Karpas-422 (cell line): ENCODE data around the gene PDE8B. TPM values are rescaled to one million over a fixed set of nuclear protein-coding genes. Genes with fewer than 3 reads are reported as not detected.

Experiments
- DNase-seq: peaks from one replicate; pipeline ENCODE4 v3.0.0-alpha.2; 2015
- H2AFZ ChIP-seq: fragments of 200-600 bp; sonication (generic); 2 replicates; pipeline ENCODE4 v1.6.1; 2014; ENCODE audit warnings: antibody characterized with exemption, low read length, mixed read lengths
- H3K27ac ChIP-seq: fragments of 200-600 bp; sonication (generic); 2 replicates; pipeline ENCODE4 v1.5.1; 2014; ENCODE audit warnings: mild to moderate bottlenecking, low read length, moderate library complexity
- H3K27me3 ChIP-seq: fragments of 200-600 bp; sonication (generic); 2 replicates; pipeline ENCODE4 v1.6.1; 2014; ENCODE audit warnings: low read length, mixed read lengths
- H3K36me3 ChIP-seq: fragments of 200-600 bp; sonication (generic); 2 replicates; pipeline ENCODE4 v1.6.1; 2014; ENCODE audit warnings: low read length, mixed read lengths; ENCODE audit not compliant: insufficient read depth
- H3K4me1 ChIP-seq: fragments of 200-600 bp; sonication (generic); 2 replicates; pipeline ENCODE4 v1.6.1; 2014; ENCODE audit warnings: mild to moderate bottlenecking, low read length, mixed read lengths
- H3K4me2 ChIP-seq: fragments of 200-600 bp; sonication (generic); 2 replicates; pipeline ENCODE4 v1.6.1; 2014; ENCODE audit warnings: low read length, low read depth, mild to moderate bottlenecking; ENCODE audit not compliant: poor library complexity, severe bottlenecking
- H3K4me3 ChIP-seq: fragments of 200-600 bp; sonication (generic); 2 replicates; pipeline ENCODE4 v1.5.1; 2014; ENCODE audit warnings: mild to moderate bottlenecking, antibody characterized with exemption, low read length, mixed read lengths
- H3K79me2 ChIP-seq: fragments of 200-600 bp; sonication (generic); 2 replicates; pipeline ENCODE4 v1.6.1; 2014; ENCODE audit warnings: mild to moderate bottlenecking, low read length, mixed read lengths
- H3K9ac ChIP-seq: fragments of 200-600 bp; sonication (generic); 2 replicates; pipeline ENCODE4 v1.6.0; 2014; ENCODE audit warnings: low read length
- H3K9me2 ChIP-seq: fragments of 200-600 bp; sonication (generic), shearing (Covaris generic); replicated peaks from 2 replicates; pipeline ENCODE4 v1.6.0; 2014; ENCODE audit warnings: mild to moderate bottlenecking, low read length, moderate library complexity; ENCODE audit not compliant: insufficient read depth
- H3K9me3 ChIP-seq: fragments of 300-700, 200-600 bp; sonication (generic); 2 replicates; pipeline ENCODE4 v1.6.1; 2014; ENCODE audit warnings: low read length, mixed read lengths
- H4K20me1 ChIP-seq: fragments of 200-600 bp; sonication (generic); 2 replicates; pipeline ENCODE4 v1.6.1; 2014; ENCODE audit warnings: mild to moderate bottlenecking, antibody characterized with exemption, low read length, low read depth; ENCODE audit not compliant: insufficient read depth
- total RNA-seq: library from RNA; depleted of rRNA; stranded (reverse); fragments of >200 nt; shearing (Covaris generic); gene quantifications from 2 replicates; pipeline ENCODE4 v1.2.3, GENCODE V29; 2014; ENCODE audit warnings: low replicate concordance

The PDE8B gene
- total RNA-seq, 1 experiment from 2014 or later = 0.15 TPM

DNA sequence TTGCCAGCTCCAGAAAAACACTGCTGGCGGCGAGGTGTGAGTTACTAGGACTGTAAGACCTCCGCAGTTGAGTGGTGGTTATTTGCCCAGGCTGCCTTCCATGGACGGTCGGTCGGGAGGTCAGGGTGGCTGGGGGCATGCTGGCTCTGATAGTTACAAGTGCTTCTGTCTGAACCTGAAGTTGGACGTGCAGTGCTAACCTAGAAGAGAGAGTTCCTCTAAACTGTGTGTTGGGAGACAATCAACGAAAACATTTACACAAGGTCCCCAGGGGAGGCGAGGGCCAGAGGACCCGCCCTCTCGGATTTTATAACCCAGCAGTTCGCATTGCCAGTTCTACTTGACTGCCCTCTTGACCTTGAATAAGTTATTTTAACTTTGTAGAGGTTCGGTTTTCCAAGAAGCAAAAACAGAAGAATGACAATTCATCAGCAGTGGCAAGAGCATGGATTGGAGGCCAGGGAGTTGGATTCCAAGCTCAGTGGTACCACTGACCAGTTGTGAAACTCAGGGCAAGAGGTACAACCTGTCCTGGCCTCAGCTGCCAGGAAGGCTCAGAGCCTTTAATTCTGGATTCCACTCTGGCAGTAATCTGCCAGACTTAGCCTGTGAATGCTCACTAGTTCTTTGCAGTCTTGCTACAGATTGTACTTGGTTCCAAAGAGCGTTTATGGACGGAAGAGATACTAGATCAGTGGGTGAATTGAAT, 28.7 kb upstream of the PDE8B start:
- no peak overlapping the region for H3K27ac ChIP-seq
- no peak overlapping the region for H2AFZ ChIP-seq
- no peaks in the 10 kb centered on the region for H3K4me1 ChIP-seq
- no peak overlapping the region for H3K4me3 ChIP-seq
- H3K9me2 ChIP-seq = no peaks in the 10 kb centered on the region
- H3K79me2 ChIP-seq = no peaks in the 10 kb centered on the region
- no peak overlapping the region for H3K4me2 ChIP-seq
- DNase-seq = no peak
- no peaks in the 10 kb centered on the region for H3K36me3 ChIP-seq
- no peaks in the 10 kb centered on the region for H3K9me3 ChIP-seq
- no peaks in the 10 kb centered on the region for H3K27me3 ChIP-seq
- H3K9ac ChIP-seq = no peak overlapping the region
- H4K20me1 ChIP-seq = no peaks in the 10 kb centered on the region

GRCh38 chr5:77182367-77182766, 28.1 kb upstream of the PDE8B start:
- H3K4me1 ChIP-seq = no peaks in the 10 kb centered on the region
- H4K20me1 ChIP-seq = no peaks in the 10 kb centered on the region
- H3K9me3 ChIP-seq = no peaks in the 10 kb centered on the region
- no peak for DNase-seq
- H3K36me3 ChIP-seq = no peaks in the 10 kb centered on the region
- no peaks in the 10 kb centered on the region for H3K27me3 ChIP-seq
- H3K9me2 ChIP-seq = no peaks in the 10 kb centered on the region
- no peak overlapping the region for H3K4me2 ChIP-seq
- H2AFZ ChIP-seq = no peak overlapping the region
- H3K4me3 ChIP-seq = no peak overlapping the region
- H3K79me2 ChIP-seq = no peaks in the 10 kb centered on the region
- no peak overlapping the region for H3K27ac ChIP-seq
- H3K9ac ChIP-seq = no peak overlapping the region

GRCh38 chr5:77186652-77187370, 23.7 kb upstream of the PDE8B start:
- H3K36me3 ChIP-seq = no peaks in the 10 kb centered on the region
- H3K9me3 ChIP-seq = no peaks in the 10 kb centered on the region
- H3K9me2 ChIP-seq = no peaks in the 10 kb centered on the region
- no peaks in the 10 kb centered on the region for H3K27me3 ChIP-seq
- H3K4me2 ChIP-seq = no peak overlapping the region
- H3K9ac ChIP-seq = no peak overlapping the region
- H3K27ac ChIP-seq = no peak overlapping the region
- no peak for DNase-seq
- H2AFZ ChIP-seq = no peak overlapping the region
- no peak overlapping the region for H3K4me3 ChIP-seq
- no peaks in the 10 kb centered on the region for H4K20me1 ChIP-seq
- no peaks in the 10 kb centered on the region for H3K4me1 ChIP-seq
- H3K79me2 ChIP-seq = no peaks in the 10 kb centered on the region

- Histone ChIP-seq H3K9ac (no peak overlapping the region), H3K9me2 (no peaks in the 10 kb centered on the region), H3K27me3 (0 out of 2 replicates have a peak, but pooled peaks cover 2% of the 10 kb centered on the region), H3K36me3 (no peaks in the 10 kb centered on the region), H2AFZ (no peak overlapping the region), H3K4me3 (no peak overlapping the region), H4K20me1 (no peaks in the 10 kb centered on the region), H3K27ac (no peak overlapping the region), H3K4me1 (no peaks in the 10 kb centered on the region), H3K4me2 (no peak overlapping the region), H3K9me3 (no peaks in the 10 kb centered on the region), H3K79me2 (no peaks in the 10 kb centered on the region)
- no peak for DNase-seq
Measured at GRCh38 chr5:77189421-77189820, 21.1 kb upstream of the PDE8B start.

DNA sequence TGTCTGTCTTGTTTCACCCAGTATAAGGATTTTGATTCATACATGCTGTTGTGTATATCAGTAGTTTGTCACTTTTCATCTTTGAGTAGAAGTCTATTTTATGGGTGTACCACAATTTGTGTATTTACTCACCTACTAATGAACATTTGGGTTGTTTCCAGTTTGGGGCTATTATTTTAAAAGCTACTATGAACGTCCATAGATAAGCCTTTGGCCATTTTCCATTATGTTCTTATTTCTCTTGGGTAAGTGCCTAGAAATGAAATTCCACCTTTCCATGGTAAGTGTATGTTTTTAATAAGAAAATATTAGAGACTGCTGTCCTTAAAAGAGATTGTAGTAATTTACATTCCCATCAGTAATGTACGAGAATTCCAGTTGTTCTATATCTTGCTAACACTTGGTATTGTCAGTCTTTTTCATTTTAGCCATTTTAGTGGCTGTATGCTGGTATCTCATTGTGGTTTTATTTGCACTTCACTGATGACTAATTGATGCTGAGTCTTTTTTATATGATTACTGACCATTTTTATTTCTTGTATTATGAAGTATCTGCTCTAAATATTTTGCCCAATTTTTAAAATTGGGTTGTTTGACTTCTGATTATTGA, 17.9 kb upstream of the PDE8B start:
- H3K9me2 ChIP-seq = no peaks in the 10 kb centered on the region
- no peaks in the 10 kb centered on the region for H3K79me2 ChIP-seq
- H3K4me2 ChIP-seq = no peak overlapping the region
- H3K27ac ChIP-seq = no peak overlapping the region
- H3K36me3 ChIP-seq = no peaks in the 10 kb centered on the region
- H3K9ac ChIP-seq = no peak overlapping the region
- H3K4me3 ChIP-seq = no peak overlapping the region
- H3K9me3 ChIP-seq = no peaks in the 10 kb centered on the region
- no peaks in the 10 kb centered on the region for H4K20me1 ChIP-seq
- H3K4me1 ChIP-seq = no peaks in the 10 kb centered on the region
- H2AFZ ChIP-seq = no peak overlapping the region
- no peak for DNase-seq
- 0 out of 2 replicates have a peak, but pooled peaks cover 3% of the 10 kb centered on the region for H3K27me3 ChIP-seq

- Histone ChIP-seq H3K27me3 (0 out of 2 replicates have a peak, but pooled peaks cover 3% of the 10 kb centered on the region), H3K9me2 (no peaks in the 10 kb centered on the region), H3K4me1 (no peaks in the 10 kb centered on the region), H2AFZ (no peak overlapping the region), H4K20me1 (no peaks in the 10 kb centered on the region), H3K79me2 (no peaks in the 10 kb centered on the region), H3K9me3 (no peaks in the 10 kb centered on the region), H3K4me2 (no peak overlapping the region), H3K27ac (no peak overlapping the region), H3K9ac (no peak overlapping the region), H3K4me3 (no peak overlapping the region), H3K36me3 (no peaks in the 10 kb centered on the region)
- no peak for DNase-seq
Measured at GRCh38 chr5:77194762-77195161, 15.7 kb upstream of the PDE8B start.

DNA sequence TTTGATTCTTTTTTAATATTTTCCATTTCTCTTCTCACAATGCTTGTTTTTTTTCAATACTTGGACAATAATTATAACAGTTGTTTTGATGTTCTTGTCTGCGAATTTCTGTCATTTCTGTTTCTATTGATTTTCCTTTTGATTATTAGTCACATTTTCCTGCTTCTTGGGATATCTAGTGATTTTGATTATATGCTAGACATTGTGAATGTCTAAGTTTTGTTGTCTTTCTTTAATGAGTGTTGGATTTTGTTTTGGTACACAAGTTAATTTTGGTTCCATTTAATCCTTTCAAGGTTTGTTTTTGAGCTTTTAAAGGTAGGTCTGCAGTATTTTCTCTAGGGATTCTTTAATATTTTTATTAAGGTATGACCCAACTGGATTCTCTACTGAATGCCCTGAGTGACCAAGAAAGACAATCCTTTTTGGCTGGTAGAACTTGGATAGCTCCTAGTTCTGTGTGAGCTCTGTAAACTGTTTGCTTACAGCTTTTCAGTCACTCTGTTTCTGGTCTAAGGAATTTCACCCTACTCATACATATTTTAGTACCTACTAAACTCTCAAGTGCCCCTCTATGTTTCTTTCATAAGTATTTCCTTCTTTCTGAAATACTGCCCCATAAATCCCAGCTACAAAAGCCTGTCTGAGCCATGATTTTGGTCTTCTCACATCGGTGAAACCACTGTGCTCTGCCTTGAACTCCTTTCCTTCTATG, 12.5 kb upstream of the PDE8B start:
- no peak for DNase-seq
- 0 out of 2 replicates have a peak, but pooled peaks cover 3% of the 10 kb centered on the region for H3K27me3 ChIP-seq
- no peak overlapping the region for H3K4me2 ChIP-seq
- no peak overlapping the region for H2AFZ ChIP-seq
- H3K4me3 ChIP-seq = no peak overlapping the region
- no peaks in the 10 kb centered on the region for H3K9me3 ChIP-seq
- no peaks in the 10 kb centered on the region for H3K9me2 ChIP-seq
- H3K79me2 ChIP-seq = no peaks in the 10 kb centered on the region
- no peak overlapping the region for H3K27ac ChIP-seq
- H3K36me3 ChIP-seq = no peaks in the 10 kb centered on the region
- no peak overlapping the region for H3K9ac ChIP-seq
- H4K20me1 ChIP-seq = no peaks in the 10 kb centered on the region
- H3K4me1 ChIP-seq = no peaks in the 10 kb centered on the region

- Histone ChIP-seq H3K4me1 (no peaks in the 10 kb centered on the region), H3K4me3 (no peak overlapping the region), H2AFZ (no peak overlapping the region), H3K79me2 (no peaks in the 10 kb centered on the region), H4K20me1 (no peaks in the 10 kb centered on the region), H3K9me3 (no peaks in the 10 kb centered on the region), H3K27ac (no peak overlapping the region), H3K4me2 (no peak overlapping the region), H3K9me2 (no peaks in the 10 kb centered on the region), H3K9ac (no peak overlapping the region), H3K36me3 (no peaks in the 10 kb centered on the region), H3K27me3 (no peaks in the 10 kb centered on the region)
- DNase-seq = no peak
Measured at GRCh38 chr5:77200663-77201062, 9.8 kb upstream of the PDE8B start.
